PC-3 (cell line): ENCODE measurements around the gene STK4.

Experiments used
- CTCF ChIP-seq: fragments of 300-600 bp; sonication (generic); conservative IDR thresholded peaks from 2 replicates; pipeline ENCODE4 v1.5.1; 2017; ENCODE audit warnings: antibody characterized with exemption, low read depth, mild to moderate bottlenecking, low read length
- EZH2 ChIP-seq: fragments of 300-600 bp; sonication (generic); IDR thresholded peaks from one replicate; pipeline ENCODE4 v1.6.1; 2017; ENCODE audit warnings: antibody characterized with exemption, mild to moderate bottlenecking, low read length; ENCODE audit not compliant: unreplicated experiment
- EZH2phosphoT487 ChIP-seq: fragments of 300-600 bp; sonication (generic); IDR thresholded peaks from 2 replicates; pipeline ENCODE4 v1.6.1; 2018; ENCODE audit warnings: mild to moderate bottlenecking, antibody characterized with exemption, low read length, borderline replicate concordance

- TF ChIP-seq CTCF = no peak
- TF ChIP-seq EZH2phosphoT487 = no peak
- TF ChIP-seq EZH2 = no peak
Measured at GRCh38 chr20:45091366-45091765, 125.1 kb downstream of the STK4 start.
